Activated T-helper 1 cell treated with Interleukin-2 at 50 U/mL for 16 hours (primary cell): ENCODE data around the gene TTYH1.
"Not testable (repeated sequence)": the region's sequence is repeated elsewhere in the genome, so short reads cannot be mapped to it uniquely, and the experiment has no call there.

Source experiments
- DNase-seq: peaks from one replicate; pipeline ENCODE4 v3.0.0-alpha.2; 2020; ENCODE audit warnings: low read depth

Gene TTYH1

GRCh38 chr19:54444737-54445136 lies 29.5 kb downstream of the TTYH1 start:
- DNase-seq, result no peak

GRCh38 chr19:54446349-54446748 lies 31.1 kb downstream of the TTYH1 start:
- not testable (repeated sequence) for DNase-seq

GRCh38 chr19:54448040-54448773 lies 32.9 kb downstream of the TTYH1 start:
- no peak for DNase-seq

GRCh38 chr19:54448774-54449700 lies 33.8 kb downstream of the TTYH1 start, which contains the start of gene LENG8:
Gene LENG8, plus strand, starts transcription at chr19:54449199. Its CDS starts 2,146 bp downstream, at chr19:54451345.
- peak; percentile 95 for DNase-seq

- no peak for DNase-seq
Observed at GRCh38 chr19:54449701-54450069, 34.4 kb downstream of the TTYH1 start.

GRCh38 chr19:54451331-54451871 lies 36.1 kb downstream of the TTYH1 start:
- DNase-seq, result no peak

GRCh38 chr19:54451997-54452396 lies 36.7 kb downstream of the TTYH1 start:
- no peak for DNase-seq

- no peak for DNase-seq
Observed at GRCh38 chr19:54452626-54453025, 37.4 kb downstream of the TTYH1 start.

GRCh38 chr19:54453921-54454780 lies 38.9 kb downstream of the TTYH1 start:
- no peak for DNase-seq

GRCh38 chr19:54454781-54455675 lies 39.8 kb downstream of the TTYH1 start:
- DNase-seq, result no peak

- no peak for DNase-seq
Observed at GRCh38 chr19:54455786-54456422, 40.6 kb downstream of the TTYH1 start.

- no peak for DNase-seq
Observed at GRCh38 chr19:54456423-54457373, 41.4 kb downstream of the TTYH1 start.

- DNase-seq, result no peak
Observed at GRCh38 chr19:54457773-54458647, 42.7 kb downstream of the TTYH1 start.

GRCh38 chr19:54458648-54459281 lies 43.5 kb downstream of the TTYH1 start:
- DNase-seq, result no peak

GRCh38 chr19:54459282-54460229 lies 44.3 kb downstream of the TTYH1 start:
- no peak for DNase-seq

GRCh38 chr19:54460230-54461005 lies 45.2 kb downstream of the TTYH1 start:
- DNase-seq, result no peak
